Activated CD4-positive, alpha-beta memory T cell treated with anti-CD3 and anti-CD28 coated beads for 36 hours (primary cell): Measurements from ENCODE around the gene KRT8. TPM values are rescaled to one million over a fixed set of nuclear protein-coding genes. Genes with fewer than 3 reads are reported as not detected.

Experiments
- CTCF ChIA-PET: fragments of 350-600 bp; sonication (Branson Sonifier 250); formaldehyde crosslinking; loops from one replicate; lab custom pipeline; 2021; ENCODE audit warnings: antibody characterized with exemption, inconsistent platforms; lab: Charles Lee
- POLR2A ChIA-PET: fragments of 350-600 bp; sonication (Branson Sonifier 250); formaldehyde crosslinking; loops from one replicate; lab custom pipeline; 2021; ENCODE audit warnings: antibody characterized with exemption; lab: Charles Lee
- DNase-seq: peaks from one replicate; pipeline ENCODE4 v3.0.0-alpha.2; 2020
- H3K27ac Mint-ChIP-seq: one replicate; pipeline ENCODE4 v1.8.0; 2021; ENCODE audit warnings: mixed read lengths
- H3K27me3 Mint-ChIP-seq: one replicate; pipeline ENCODE4 v1.8.0; 2021; ENCODE audit warnings: mixed read lengths
- H3K36me3 Mint-ChIP-seq: one replicate; pipeline ENCODE4 v1.8.0; 2021; ENCODE audit warnings: mixed read lengths
- H3K4me1 Mint-ChIP-seq: one replicate; pipeline ENCODE4 v1.8.0; 2021; ENCODE audit warnings: low read depth, mixed read lengths
- H3K4me3 Mint-ChIP-seq: one replicate; pipeline ENCODE4 v1.8.0; 2021; ENCODE audit warnings: mild to moderate bottlenecking, mixed read lengths
- H3K9me3 Mint-ChIP-seq: one replicate; pipeline ENCODE4 v1.8.0; 2021; ENCODE audit warnings: mixed read lengths
- intact Hi-C: fragments of 100-400 bp; cut with micrococcal nuclease; formaldehyde crosslinking; loops from one replicate; pipeline ENCODE4 v1.15.1; 2023
- total RNA-seq, 2 experiments: library from RNA; stranded (reverse); gene quantifications; one replicate each; pipeline ENCODE4 v1.2.3, GENCODE V29; 2021

Gene KRT8
- total RNA-seq, 2 experiments from 2014 or later: 0.51 to 0.67 TPM

- peaks cover 8% of the 10 kb centered on the region for H3K27me3 Mint-ChIP-seq
- no peaks in the 10 kb centered on the region for H3K9me3 Mint-ChIP-seq
- no peaks in the 10 kb centered on the region for H3K36me3 Mint-ChIP-seq
- CTCF ChIA-PET: no interaction called here
- no peak overlapping the region for H3K4me3 Mint-ChIP-seq
- peak; percentile 14 for DNase-seq
- POLR2A ChIA-PET: no interaction called here
- intact Hi-C loops: no loop called here
- H3K27ac Mint-ChIP-seq: no peak overlapping the region
- no peaks in the 10 kb centered on the region for H3K4me1 Mint-ChIP-seq
Measured at GRCh38 chr12:52847335-52848102, 57.4 kb downstream of the KRT8 start.

Other genes starting within 250 kb of the KRT8 start
- not detected for gene KRT1, start 224.7 kb downstream of the KRT8 start, total RNA-seq
- gene KRT77, start 201.6 kb downstream of the KRT8 start, total RNA-seq: not detected
- gene KRT76, start 127.7 kb downstream of the KRT8 start, total RNA-seq: not detected
- gene KRT3, start 109.0 kb downstream of the KRT8 start, total RNA-seq: not detected
- not detected for gene KRT4, start 91.0 kb downstream of the KRT8 start, total RNA-seq
- gene KRT79, start 70.8 kb downstream of the KRT8 start, total RNA-seq: not detected
- not detected for gene KRT78, start 56.1 kb downstream of the KRT8 start, total RNA-seq
- gene KRT18, start 44.0 kb upstream of the KRT8 start, total RNA-seq: 1 to 10 TPM; 4.9 to 5.6 TPM
- 100 to 1,000 TPM; 686 to 718 TPM for gene EIF4B, start 101.4 kb upstream of the KRT8 start, total RNA-seq
- gene TNS2, start 145.0 kb upstream of the KRT8 start, total RNA-seq: 1 to 10 TPM; 1.8 to 2.4 TPM
- gene SPRYD3, start 174.3 kb upstream of the KRT8 start, total RNA-seq: 10 to 100 TPM; 32.8 to 35.4 TPM
- gene IGFBP6, start 192.6 kb upstream of the KRT8 start, total RNA-seq: 1 to 10 TPM; 4.1 to 4.9 TPM
- gene SOAT2, start 198.4 kb upstream of the KRT8 start, total RNA-seq: 1 to 10 TPM; 1.1 to 1.5 TPM